HG02970 (cell line): ENCODE measurements around the gene PDE6B.
"Not testable (repeated sequence)": the region's sequence is repeated elsewhere in the genome, so short reads cannot be mapped to it uniquely, and the experiment has no call there.

Experiments used
- ATAC-seq: cut with Tn5 transposase; IDR thresholded peaks from one replicate; pipeline ENCODE4 v1.9.1; 2021; ENCODE audit warnings: mild to moderate bottlenecking, moderate library complexity, moderate number of reproducible peaks; ENCODE audit not compliant: unreplicated experiment, low FRiP score

The PDE6B gene

DNA sequence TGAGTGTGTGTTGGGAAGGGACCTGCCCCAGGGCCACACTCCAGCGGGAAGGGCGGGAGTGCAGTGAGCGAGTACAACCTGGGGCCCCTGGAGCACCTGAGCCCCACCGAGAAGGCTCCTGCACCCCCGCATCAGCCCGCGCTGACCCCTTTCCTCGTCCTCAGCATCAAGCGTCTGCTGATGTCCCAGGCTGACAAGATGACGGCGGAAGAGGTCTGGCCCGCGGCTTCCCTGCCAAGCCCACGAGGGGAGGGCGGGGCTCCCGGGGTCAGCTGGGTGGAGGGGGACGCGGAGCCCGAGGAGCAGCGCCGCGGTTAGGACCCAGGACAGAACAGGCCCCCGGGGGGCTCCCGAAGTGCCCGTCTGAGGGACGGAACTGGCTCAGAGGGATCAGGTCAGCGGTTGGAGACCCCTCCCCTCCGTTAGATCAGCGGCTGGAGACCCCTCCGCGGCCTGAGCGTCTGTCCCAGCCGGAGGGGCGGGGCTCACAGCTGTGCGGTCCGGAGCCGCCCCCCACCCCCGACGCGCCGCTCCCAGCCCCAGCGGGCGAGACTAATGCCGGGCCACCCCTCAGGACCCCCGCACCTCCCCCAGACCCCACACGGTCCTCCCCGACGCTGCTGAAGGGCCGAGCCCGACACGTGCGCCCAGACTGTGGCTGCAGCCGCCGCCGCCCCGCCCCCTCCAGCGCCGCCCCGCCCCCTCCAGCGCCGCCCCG lies 55.7 kb downstream of the PDE6B start:
- ATAC-seq = no peak

- no peak for ATAC-seq
Measured at GRCh38 chr4:681736-682451, 56.5 kb downstream of the PDE6B start.

GRCh38 chr4:682490-683172 lies 57.3 kb downstream of the PDE6B start:
- no peak for ATAC-seq

DNA sequence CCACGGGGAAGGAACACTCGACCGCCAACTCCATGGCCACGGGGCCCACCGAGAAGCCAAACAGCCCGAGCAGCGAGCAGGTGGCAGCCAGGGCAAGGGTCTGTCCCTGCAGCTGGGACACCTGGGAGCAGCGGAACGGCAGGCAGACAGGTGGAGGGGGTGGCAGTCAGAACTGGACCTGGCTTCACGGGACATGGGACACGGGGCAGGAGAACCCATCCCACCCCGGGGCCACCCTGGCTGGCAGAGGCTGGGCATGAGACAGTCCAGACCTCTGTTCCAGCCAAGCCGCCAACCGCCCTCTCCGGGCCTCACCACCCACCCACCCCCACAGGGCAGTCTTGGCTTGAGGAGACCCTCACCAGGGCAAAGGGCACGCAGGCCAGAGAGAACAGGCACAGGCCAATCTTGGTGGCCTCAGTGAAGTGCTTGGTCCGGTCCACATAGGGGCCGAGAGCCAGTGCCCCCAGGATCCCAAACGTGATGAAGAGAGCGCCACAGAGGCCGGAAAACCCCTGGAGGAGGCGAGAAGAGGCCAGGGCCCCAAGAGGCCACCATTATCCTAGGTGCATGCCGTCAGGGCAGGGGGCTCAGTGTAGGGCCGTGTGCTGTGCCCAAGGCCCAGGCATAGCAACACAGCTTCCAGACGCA lies 58.0 kb downstream of the PDE6B start:
- ATAC-seq = no peak

GRCh38 chr4:683982-684622 lies 58.7 kb downstream of the PDE6B start:
- ATAC-seq = no peak

- ATAC-seq = no peak
Measured at GRCh38 chr4:684623-685327, 59.4 kb downstream of the PDE6B start.

- no peak for ATAC-seq
Measured at GRCh38 chr4:685679-686412, 60.5 kb downstream of the PDE6B start.

- no peak for ATAC-seq
Measured at GRCh38 chr4:686413-687040, 61.2 kb downstream of the PDE6B start.

GRCh38 chr4:687048-687970 lies 61.9 kb downstream of the PDE6B start:
- ATAC-seq = no peak

DNA sequence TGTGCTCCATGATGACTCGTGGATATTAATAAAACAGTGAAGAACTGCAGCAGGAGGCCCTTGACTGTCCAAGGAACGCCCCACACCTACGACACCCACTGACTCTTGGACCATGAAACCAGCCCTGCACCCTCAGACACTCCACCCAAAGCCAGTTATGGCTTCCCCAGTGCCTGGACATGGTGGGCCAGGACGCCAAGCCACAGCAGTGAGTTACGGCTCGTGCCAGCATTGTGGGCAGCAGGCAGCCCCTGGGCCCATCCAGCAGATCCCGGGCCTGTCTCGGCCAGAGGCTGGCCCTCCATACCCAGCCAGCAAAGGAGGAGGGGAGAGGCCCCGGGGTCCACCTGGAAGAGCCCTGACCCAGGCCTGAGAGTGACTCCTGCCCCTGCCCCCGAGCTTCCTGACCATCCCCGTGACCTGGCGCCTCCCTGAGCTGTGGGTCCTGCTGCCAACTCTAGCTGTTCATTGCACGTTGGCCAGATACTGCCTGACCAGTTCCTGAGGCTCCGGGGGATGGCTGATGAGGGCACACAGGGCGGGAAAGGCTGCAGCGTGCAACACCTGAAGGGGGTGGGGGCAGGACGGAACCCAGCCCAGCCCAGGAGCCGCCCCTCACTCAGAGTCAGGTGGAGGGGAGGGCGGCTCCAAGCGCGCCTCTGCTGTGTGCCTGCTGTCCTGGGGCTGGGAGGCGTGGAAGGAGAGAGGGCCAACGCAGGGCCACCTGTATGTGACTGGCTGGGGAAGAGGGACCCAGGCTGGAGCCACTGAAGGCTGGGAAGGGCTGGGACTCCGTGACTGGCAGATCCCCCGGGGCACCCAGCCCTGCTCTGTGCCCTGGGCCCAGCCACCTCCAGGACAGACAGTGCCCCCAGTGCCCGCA lies 62.8 kb downstream of the PDE6B start:
- ATAC-seq = no peak

DNA sequence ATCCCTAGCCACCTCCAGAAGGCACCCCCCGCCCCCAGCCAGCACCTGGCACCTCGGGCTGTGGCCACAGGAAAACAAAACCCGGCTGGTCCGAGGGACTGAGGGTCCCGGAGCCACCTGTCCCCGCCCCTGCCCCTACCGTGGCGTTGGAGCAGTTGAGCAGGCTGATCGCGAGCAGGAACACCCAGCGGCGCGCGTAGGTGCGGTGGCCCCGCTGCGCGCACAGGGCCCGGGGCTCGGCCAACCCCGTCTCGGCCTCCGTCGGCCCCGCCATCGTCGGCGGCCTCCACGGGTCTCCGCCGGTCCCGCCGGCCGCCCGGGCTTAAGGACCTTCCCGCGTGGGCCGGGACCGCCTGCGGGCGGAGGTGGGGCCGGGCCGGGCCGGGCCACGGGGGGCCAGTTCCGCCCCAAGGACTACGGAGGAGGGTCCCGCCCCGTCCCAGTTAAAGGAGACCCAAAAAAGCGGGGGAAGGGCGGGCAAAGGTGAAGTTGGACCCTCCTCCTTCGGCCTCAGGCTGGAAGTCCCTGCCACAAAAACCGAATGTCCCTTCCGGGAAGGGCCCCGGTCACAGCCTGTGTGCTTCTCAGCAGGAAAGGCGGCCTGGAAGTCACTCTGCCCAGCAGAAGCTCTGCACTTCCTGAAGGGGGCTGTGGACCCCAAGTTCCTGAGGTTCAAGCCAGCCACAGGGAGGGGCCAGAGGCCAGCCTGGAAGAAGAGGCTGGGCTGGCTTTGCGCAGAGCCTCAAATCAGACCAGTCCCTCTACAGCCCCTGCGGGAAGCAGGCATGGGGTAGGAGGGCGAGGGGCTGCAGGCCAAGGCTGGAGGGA lies 63.7 kb downstream of the PDE6B start, which contains the start of gene SLC49A3:
TSS of gene SLC49A3 (minus strand) at position 298 of the 828 bp plus-strand sequence. CDS start at position 274, 24 bp downstream.
- ATAC-seq = no peak

- ATAC-seq = no peak
Measured at GRCh38 chr4:689723-690122, 64.3 kb downstream of the PDE6B start.

GRCh38 chr4:692771-693554 lies 67.6 kb downstream of the PDE6B start:
- ATAC-seq = no peak

DNA sequence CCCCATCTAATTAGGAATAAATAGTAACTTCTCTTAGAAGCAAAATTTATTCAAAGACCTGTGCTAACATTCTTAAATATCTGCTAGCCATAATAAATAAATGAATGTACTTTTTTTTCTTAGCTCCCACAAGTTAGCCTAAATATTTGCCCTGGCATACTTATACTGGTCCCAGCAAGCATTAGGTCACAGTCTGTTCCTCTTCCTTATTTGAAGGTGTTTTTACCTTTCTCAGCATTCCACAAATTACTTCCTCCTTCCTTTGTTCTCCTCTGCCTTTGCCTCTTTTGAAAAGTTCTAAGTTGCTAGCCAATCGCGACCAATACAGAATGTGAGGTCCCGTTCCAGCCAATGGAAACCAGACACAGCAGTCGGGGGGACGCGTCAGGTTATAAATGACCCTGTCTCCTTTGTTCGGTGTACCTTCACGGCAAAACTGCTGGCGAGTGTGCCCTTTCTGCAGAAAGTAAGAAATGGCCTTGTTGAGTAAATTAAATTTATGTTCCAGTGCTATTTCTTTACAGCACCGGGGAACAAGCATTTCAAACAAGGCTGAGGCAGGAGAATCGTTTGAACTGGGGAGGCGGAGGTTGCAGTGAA lies 69.1 kb downstream of the PDE6B start:
- ATAC-seq = not testable (repeated sequence)
